BE2C (cell line): ENCODE results near the gene TRABD2A.
"Not testable (repeated sequence)": the region's sequence is repeated elsewhere in the genome, so short reads cannot be mapped to it uniquely, and the experiment has no call there.

Source experiments
- DNase-seq: peaks from one replicate; pipeline ENCODE4 v3.0.0-alpha.2; 2020
- H3K27me3 ChIP-seq: fragments of 250-450 bp; sonication (Bioruptor Pico); 2 replicates; pipeline ENCODE4 v1.5.1; 2020; ENCODE audit warnings: mild to moderate bottlenecking
- H3K36me3 ChIP-seq: fragments of 250-450 bp; sonication (Bioruptor Pico); 2 replicates; pipeline ENCODE4 v1.5.1; 2020; ENCODE audit warnings: mild to moderate bottlenecking
- H3K4me1 ChIP-seq: fragments of 250-450 bp; sonication (Bioruptor Pico); 2 replicates; pipeline ENCODE4 v1.5.1; 2020
- H3K4me3 ChIP-seq: 2 replicates; pipeline ENCODE4 v1.5.1; 2011; ENCODE audit warnings: low read depth, low read length
- H3K9me3 ChIP-seq: fragments of 250-450 bp; sonication (Bioruptor Pico); 2 replicates; pipeline ENCODE4 v1.5.1; 2020
- TF ChIP-seq, protein P1 (sequence below): IDR thresholded peaks from 2 replicates; pipeline ENCODE4 v1.5.1; 2012; ENCODE audit warnings: mild to moderate bottlenecking, low read depth, low read length

TRABD2A gene

DNA sequence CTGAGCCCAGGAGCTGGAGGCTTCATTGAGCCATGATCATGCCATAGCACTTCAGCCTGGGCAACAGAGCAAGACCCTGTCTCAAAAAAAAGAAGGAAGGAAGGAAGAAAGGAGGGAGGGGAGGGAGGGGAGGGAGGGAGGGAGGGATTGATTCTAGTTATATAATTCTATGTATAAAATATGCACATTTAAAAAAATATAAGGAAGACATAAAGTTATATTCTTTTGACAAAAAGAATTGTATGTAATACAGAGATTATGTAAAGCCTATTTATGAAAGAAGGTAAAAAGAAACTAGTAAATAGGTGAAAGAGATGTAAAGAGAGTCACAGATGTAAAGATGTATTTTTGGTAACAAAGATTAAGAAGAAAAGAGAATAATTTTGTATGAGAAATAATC, 42.1 kb upstream of the TRABD2A start:
- TF ChIP-seq, protein P1, sequence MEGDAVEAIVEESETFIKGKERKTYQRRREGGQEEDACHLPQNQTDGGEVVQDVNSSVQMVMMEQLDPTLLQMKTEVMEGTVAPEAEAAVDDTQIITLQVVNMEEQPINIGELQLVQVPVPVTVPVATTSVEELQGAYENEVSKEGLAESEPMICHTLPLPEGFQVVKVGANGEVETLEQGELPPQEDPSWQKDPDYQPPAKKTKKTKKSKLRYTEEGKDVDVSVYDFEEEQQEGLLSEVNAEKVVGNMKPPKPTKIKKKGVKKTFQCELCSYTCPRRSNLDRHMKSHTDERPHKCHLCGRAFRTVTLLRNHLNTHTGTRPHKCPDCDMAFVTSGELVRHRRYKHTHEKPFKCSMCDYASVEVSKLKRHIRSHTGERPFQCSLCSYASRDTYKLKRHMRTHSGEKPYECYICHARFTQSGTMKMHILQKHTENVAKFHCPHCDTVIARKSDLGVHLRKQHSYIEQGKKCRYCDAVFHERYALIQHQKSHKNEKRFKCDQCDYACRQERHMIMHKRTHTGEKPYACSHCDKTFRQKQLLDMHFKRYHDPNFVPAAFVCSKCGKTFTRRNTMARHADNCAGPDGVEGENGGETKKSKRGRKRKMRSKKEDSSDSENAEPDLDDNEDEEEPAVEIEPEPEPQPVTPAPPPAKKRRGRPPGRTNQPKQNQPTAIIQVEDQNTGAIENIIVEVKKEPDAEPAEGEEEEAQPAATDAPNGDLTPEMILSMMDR = no peak
- H3K4me1 ChIP-seq = no peaks in the 10 kb centered on the region; the same call in 1 of the 2 replicates

DNA sequence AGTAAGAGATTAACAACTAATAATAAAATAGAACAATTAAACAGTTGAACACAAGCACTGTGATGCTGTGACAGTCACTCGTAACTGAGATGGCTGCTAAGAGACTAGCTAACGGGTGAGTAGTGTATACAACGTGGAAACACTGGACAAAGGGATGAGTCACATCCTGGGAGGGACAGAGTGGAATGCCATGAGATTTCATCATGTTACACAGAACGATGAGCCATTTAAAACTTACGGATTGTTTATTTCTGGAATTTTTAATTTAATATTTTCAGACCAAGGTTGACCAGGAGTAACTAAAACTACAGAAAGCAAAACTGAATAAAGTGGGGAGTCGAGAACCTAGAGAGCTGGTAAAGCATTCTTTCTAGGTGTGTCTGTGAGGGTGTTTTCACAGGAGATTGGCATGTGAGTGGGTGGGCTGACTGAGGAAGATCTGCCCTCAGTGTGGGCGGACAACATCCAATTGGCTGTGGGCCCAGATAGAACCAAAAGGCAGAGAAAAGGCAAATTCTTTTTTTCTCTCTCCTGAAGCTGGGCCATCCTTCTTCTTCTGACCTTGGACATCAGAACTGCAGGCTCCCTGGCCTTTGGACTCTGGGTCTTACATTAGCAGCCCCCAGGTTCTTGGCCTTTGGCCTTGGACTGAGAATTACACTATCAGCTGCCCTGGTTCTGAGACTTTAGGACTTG, 39.1 kb upstream of the TRABD2A start:
- no peaks in the 10 kb centered on the region for H3K9me3 ChIP-seq
- TF ChIP-seq, protein P1 = no peak
- DNase-seq = no peak
- no peaks in the 10 kb centered on the region for H3K4me1 ChIP-seq
- no peaks in the 10 kb centered on the region for H3K27me3 ChIP-seq
- no peak overlapping the region for H3K4me3 ChIP-seq
- H3K36me3 ChIP-seq = no peaks in the 10 kb centered on the region

More for the DNA sequence above, 42.1 kb upstream of the TRABD2A start:
- Histone ChIP-seq H3K36me3 (no peaks in the 10 kb centered on the region), H3K9me3 (no peaks in the 10 kb centered on the region), H3K27me3 (no peaks in the 10 kb centered on the region), H3K4me3 (no peak overlapping the region)
- no peak for DNase-seq

DNA sequence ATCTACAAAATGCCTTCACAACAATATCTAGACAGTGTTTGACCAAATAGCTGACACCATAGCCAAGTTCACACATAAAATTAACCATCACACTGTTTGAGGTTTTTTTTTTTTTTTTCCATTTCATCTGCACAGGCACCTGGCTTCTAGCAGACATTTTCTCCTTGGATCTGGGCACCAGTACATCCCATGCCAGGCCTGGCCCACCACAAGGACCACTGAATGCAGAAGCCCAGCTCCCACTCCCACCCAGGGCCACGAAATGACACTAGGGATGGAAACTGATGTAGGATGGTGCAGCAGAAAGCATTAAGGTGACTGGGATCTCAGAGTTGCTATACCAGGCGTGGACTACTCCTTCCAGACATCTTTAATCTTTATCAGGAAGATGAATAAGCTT, 37.5 kb upstream of the TRABD2A start:
- H3K9me3 ChIP-seq = no peaks in the 10 kb centered on the region
- TF ChIP-seq, protein P1 = no peak
- DNase-seq = no peak
- no peak overlapping the region for H3K4me3 ChIP-seq
- no peaks in the 10 kb centered on the region for H3K4me1 ChIP-seq
- no peaks in the 10 kb centered on the region for H3K36me3 ChIP-seq
- H3K27me3 ChIP-seq = no peaks in the 10 kb centered on the region

DNA sequence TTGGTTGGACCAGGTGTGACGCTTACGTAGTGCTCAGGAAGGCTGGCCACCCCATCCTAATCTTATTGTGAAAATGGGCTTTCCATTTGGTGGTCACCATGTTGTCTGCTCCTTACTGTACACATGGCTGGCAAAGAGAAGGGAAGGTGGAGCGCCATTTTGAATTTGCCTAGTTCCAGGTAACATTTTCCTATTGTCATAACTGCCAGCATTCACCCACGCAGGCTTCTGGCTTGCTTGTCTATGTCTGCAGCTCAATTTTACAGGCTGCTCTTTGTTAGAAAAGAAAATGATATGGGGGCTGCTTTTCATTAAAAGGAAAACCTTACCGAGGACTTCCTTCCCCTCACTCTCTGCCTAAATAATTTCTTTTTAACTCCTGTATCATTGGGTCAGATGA, 36.9 kb upstream of the TRABD2A start:
- H3K27me3 ChIP-seq, DNase-seq, H3K36me3 ChIP-seq, H3K9me3 ChIP-seq, H3K4me3 ChIP-seq, H3K4me1 ChIP-seq: not testable (repeated sequence)

DNA sequence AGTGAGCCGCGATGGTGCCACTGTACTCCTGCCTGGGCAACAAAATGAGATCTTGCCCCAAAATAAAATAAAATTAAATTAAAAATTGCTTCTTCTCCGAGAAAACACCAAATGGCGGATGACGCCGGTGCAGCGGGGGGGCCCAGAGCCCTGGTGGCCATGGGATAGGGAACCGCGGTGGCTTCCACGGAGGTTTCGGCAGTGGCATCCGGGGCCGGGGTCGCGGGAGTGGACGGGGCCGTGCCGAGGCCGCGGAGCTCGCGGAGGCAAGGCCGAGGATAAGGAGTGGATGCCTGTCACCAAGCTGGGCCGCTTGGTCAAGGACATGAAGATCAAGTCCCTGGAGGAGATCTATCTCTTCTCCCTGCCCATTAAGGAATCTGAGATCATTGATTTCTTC, 34.8 kb upstream of the TRABD2A start:
- not testable (repeated sequence) for H3K4me1 ChIP-seq, H3K4me3 ChIP-seq, H3K27me3 ChIP-seq, H3K9me3 ChIP-seq, H3K36me3 ChIP-seq, DNase-seq

DNA sequence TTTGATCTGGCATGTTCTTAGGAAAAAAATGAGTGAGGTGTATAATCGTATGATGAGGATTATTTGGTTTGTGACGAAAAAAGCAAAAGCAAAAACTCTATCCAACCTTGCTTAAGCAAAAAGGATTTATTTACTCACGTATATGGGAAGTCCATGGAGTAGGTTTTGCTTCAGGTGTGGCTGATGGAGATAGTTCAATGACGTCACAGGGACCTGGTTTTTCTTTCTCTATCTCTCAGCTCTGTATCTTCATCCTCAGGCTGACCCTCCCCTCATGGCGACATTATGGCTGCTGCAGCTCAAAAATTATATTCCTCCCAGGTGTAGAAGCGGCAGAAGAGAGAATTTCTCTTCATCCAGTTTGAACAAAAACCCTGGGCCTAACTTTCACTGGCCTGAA, 33.5 kb upstream of the TRABD2A start:
- no peaks in the 10 kb centered on the region for H3K9me3 ChIP-seq
- H3K4me1 ChIP-seq = no peaks in the 10 kb centered on the region
- DNase-seq = no peak
- H3K27me3 ChIP-seq = no peaks in the 10 kb centered on the region
- no peaks in the 10 kb centered on the region for H3K36me3 ChIP-seq
- no peak overlapping the region for H3K4me3 ChIP-seq
- TF ChIP-seq, protein P1 = no peak

DNA sequence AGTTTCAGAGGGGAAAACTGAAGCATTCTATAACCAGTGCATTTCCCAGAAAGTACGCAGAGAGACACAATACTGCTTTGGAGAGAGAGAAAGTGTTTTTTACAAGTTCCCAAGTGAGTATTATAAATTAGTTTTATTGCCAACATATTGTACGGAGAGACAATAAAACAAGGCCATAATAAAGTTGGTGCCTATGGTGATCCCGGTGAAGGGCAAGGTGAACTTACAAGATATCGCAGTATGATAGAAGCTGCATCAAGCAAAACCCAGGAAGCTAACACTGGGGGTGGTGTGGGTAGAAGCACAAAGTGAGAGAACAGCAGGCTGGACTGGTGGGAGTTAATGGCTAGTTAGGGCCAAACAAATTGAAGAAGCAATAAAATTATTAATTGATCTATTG, 32.1 kb upstream of the TRABD2A start:
- TF ChIP-seq, protein P1 = no peak
- Histone ChIP-seq H3K4me3 (no peak overlapping the region), H3K36me3 (no peaks in the 10 kb centered on the region), H3K4me1 (no peaks in the 10 kb centered on the region), H3K27me3 (no peaks in the 10 kb centered on the region), H3K9me3 (no peaks in the 10 kb centered on the region)
- no peak for DNase-seq
